NCI-H774 (cell line): ENCODE data around the gene FYN.
"Not testable (repeated sequence)": the region's sequence is repeated elsewhere in the genome, so short reads cannot be mapped to it uniquely, and the experiment has no call there.

Source experiments
- DNase-seq: peaks from one replicate; lab custom pipeline; 2025; lab: John Stamatoyannopoulos, UW

Gene FYN

DNA sequence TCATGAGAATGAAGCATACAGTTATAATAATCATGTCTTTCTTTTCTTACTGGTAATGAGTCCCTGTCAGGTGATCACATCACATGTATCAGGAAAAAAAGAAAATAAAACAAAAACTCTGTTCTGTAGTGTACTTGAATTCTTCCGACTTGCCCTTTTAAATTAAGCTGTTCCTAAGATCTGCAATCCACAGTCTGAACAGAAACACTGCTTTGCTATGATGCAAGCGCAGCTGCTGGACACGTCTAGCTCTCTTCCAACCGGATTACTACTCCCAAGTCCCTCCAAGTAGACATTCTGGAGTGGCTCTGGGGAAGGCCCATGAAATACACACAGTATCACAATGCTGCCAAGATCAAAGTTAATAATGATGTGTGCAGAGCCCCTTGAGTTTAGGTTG, 83.7 kb downstream of the FYN start:
- no peak for DNase-seq

DNA sequence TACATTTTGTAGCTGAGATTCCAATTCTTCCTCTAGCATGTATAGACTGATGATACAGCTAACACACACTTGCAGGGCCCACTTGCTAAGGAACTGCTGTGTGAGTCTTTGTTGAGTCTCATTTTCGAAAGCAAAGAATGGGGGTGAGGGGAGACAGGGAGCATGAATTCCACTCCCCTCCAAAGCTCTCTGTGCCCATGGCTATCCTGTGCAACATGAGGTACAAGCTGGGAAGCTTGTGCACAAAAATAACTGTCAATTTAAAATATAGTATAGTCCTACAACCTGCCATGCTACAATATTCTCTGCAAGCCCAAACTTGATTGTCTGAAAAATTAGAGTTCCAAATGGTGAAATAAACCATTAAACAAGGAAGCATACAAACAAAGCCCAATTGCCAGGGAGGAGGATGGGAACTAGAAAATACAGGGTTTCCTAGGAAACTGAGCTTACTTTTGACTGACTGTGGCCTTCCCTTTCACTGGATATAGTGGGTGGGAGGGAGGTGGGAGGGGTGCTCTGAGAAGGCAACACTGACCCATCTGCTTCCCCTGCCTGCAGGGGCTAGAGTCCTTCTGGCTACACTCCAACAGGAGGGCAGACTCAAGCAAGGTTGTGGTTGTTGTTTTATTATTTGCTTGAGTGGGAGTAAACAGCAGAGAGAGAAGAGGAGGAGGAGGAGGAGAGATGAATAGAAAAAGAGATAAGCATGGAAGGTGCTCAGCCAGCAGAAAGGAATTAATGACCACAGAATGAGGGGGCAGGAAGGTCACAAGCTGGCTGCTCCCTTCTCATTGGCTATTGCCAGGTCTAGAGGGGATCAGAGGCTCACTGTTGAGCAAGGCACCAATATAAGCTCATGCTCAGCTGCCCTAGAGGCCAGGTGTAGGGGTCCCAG, 84.6 kb downstream of the FYN start:
- no peak for DNase-seq

DNA sequence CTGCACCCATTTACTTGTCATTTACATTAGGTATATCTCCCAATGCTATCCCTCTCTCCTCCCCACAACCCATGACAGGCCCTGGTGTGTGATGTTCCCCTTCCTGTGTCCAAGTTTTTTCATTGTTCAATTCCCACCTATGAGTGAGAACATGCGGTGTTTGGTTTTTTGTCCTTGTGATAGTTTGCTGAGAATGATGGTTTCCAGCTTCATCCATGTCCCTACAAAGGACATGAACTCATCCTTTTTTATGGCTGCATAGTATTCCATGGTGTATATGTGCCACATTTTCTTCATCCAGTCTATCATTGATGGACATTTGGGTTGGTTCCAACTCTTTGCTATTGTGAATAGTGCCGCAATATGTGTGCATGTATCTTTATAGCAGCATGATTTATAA, 87.1 kb downstream of the FYN start:
- not testable (repeated sequence) for DNase-seq

DNA sequence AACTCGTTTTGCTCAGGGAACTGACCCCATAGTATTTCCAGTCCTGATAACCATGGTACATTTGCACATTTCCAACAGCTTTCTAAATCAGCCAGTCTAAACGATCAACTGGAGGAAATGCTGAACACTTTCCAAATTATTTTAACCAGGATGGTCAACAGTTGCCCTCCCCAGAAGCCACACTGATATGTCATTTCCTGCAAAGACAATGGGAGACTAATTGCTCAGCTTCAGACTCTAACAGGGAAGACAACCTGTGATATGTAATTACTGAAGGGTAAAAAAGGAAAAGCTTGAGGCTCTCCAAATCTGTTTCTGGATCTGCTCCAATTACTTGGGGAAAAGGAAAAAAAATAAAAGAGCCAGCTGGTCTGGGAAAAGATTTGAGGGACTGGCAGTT, 88.8 kb downstream of the FYN start:
- no peak for DNase-seq

DNA sequence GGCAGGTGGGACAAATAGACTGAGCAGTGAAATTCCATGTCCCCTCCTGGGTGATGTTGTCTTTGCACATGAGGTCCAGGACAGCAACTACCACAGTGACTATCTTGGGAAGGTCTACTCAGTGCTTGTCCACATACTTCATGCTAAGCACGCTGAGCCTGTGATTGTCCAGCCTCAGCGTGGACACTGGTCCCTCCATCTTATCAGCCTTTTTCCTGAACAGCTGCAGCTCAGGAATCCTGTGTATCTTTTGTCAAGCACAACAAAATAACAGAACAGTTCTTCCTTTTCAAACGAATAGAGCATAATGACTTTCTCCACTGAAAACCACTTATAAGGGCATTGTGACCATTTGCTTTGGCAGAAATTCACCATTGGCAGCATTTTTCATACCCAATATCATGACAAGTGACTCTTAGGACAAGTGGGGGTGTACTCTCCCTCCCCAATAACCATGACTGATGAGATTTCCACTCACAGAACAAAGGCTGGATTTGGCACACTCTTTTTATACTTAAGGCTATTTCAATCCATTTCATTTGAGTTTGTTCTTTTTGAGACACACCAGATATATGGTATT, 90.3 kb downstream of the FYN start:
- DNase-seq, result no peak

DNA sequence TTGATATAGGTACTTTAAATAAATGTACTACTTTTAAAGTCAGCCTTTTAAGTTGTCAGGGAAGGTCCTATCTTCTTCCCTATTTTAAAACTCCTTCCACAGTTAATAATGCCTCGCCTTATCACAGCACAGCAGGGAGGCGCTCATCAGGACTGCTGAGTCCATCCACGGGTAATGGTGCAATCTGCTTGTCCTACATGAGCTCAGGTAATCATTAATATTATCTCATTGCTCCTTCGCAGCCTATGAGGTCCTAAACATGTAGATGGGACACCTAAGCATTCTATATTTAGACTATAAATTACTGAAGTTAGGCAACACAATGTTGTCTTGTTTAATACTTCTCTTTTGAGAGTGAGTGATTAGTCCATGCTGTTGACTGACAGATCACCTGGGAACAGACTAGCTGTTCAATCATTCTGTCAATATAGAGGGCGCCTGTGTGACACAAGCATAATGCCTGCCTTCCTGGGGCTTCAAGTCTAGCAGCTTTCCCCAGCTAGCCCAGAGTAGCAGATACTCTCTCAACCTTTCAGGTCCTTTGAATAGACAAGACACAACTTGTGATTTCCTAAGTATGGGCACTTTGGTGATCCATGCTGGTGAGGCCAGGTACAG, 91.0 kb downstream of the FYN start:
- no peak for DNase-seq

DNA sequence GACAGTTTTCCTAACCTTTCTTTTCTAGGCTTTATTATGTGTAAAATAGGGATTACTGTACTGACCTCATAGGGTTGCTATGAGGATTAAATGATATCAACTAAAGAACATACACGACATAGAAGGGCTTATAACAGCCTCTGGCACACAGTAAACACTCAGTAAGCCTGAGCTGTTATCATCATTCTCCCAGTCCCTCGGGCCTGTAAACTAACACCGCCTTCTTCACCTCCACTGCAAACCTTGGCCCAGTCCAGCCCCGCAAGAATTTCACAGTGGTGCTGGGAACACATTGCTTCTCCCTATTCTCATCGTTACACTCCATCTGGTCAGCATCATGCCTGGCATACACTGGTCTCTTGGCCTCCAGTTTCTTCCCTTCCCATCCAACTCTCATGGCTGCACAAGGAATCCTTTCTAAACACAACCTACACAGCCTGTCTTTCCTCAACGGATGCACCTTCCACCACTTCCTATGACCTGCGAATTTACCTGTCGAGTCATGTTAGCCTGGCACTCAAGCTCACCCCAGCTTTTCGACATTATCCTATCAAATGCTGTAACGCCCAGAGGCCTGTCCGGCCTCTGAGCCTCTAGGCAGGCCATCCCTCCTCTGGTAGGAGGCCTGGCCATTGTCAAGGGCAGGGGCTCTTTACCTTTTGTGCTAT, 92.1 kb downstream of the FYN start:
- DNase-seq, result no peak

DNA sequence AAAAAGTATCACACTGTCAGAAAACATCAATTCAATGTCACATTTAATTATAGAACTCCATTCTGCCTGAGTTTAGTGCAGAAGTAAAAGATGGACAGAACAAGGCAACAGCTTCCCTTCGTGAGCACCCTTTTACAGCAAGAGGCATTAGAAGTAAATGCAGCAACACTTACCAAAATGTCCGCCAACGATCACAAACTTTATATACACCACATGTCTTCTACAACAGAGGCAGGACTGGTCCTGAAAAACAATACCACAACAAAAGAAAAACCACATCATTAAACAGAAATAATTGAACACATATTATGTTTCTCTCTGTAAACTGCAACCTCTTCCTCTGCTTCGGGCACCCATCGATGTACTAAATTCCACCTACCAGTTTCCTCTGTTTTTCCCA, 92.9 kb downstream of the FYN start:
- no peak for DNase-seq

DNA sequence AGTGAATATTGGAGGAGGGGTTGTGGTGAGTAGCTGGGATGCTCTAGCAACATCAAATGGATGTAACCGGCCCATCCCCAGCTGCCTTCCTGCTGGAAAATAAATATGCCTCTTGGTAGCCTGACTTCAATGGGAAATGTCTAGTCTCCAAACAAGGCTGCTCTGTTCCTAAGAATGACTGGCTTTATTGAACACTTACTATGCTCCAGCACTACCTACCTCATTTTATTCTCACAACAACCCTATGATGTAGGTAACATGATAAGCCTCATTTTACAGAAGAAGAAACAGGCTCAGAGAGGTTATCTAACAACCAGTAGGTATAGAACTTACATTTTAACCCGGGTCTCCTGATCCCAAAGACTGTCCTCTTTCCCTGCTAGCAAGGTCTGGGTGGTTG, 93.6 kb downstream of the FYN start:
- DNase-seq, result no peak

DNA sequence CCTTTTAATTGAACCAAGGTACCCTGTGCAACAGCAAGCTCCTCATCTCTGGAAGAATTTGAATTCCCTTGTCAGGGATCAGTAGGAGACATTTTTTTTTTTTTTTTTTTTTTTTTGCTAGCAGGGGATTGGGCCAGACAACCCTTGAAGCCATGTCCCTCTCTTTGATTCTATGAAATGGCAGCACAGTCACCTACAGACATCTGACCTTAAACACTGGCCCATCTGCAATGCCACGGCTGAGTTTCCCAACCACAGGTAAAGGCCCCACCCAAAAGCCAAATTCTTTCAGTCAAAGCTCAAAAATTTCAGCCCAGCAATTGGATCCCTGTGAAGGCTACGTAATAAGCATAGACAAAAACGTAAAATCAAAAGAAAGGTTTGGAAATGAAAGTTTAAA, 94.2 kb downstream of the FYN start:
- no peak for DNase-seq

DNA sequence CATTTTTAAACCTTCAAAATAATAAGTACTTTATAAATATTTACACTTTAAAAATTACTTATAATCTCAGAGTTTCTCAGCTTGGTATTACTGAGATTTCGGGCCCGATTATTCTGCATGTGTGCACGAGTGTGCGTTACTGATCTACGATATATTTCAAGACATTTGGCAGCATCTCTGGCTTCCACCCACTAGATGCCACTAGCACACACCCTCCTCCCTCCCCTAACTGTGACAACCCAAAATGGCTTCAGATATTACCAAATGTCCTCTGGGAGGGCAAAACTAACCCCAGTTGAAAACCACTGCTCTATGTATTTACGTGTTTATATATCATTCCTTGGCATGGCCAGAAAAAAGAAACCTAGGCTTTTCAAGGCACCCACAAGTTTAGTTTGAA, 95.9 kb downstream of the FYN start:
- DNase-seq, result no peak

DNA sequence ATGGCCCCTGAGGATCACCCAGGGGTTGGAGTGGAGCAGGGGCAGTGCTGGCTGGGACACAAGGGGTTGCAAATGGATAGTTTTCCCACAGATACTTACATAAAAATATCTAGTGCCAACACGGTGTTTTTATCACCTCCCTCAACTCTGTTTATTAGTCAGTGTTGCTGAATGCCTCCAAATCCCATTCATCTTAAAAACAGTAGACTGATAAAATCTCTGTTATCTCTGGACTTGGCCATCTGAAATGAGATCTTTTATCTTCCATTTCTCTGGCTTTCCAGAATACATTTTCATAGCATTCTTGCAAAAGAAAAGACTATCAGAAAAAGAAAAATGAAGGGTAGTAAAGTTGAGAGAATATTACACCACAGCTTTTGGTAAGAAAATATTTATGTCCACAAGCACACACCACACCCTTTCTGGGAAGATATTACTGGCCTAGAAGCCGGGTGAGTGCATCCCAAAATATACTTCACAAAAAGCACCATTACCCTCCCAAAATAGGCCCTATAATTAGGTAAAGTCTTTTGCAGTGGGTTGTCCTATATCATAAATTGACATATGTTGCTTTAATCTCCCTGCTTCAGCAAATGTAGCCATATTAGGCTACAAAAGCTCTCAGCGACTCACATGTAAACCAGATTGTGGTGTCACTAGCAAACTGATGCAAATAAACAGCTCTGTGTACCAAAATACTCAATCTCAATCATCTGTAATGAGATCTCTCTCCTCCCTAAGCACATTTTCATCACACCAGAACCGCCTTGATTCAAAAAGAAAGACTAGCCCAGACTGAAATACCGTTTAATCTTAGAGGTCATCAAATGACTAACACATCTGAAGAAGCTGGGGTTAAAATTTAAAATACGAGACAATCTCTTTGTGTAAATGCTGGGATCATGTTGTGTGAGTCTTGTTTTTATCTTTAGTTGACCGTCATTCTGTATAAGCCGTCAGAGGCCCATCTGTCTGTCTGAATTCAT, 96.7 kb downstream of the FYN start:
- no peak for DNase-seq

DNA sequence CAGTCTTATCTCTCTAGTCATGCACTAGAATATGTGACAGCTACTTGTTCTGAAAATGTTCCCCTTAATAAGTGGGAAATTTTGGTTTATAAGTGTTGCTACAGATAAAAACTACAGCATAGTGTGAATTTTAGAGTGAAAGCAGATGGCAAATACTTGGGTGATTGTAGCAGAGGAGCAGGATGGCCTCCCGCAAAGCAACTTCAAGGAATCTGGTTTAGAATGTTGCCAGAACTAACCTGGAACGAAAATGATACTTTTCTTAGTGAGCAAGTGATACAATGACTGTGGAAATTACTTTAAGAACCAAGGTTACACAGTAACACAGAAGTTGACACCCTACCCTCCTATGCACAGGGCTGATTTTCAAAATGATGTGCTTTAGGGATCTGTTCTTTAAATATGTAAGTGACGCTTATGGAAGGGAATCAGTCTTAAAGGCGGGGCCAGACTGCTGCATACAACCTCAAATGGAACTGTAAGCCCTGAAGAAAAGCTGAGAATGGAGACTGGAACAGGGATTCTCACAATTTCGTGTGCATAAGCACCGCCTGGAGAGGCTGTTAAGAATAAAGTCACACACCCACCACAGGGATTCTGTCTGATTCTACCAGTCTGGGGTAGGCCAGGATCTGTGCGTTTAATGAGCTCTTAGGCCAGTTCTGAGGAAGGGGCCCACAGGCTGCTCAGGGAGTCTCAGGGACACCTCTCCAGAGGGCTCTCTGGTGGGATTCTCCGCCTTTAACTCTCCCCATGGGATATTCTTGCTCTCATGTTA, 97.9 kb downstream of the FYN start:
- no peak for DNase-seq

DNA sequence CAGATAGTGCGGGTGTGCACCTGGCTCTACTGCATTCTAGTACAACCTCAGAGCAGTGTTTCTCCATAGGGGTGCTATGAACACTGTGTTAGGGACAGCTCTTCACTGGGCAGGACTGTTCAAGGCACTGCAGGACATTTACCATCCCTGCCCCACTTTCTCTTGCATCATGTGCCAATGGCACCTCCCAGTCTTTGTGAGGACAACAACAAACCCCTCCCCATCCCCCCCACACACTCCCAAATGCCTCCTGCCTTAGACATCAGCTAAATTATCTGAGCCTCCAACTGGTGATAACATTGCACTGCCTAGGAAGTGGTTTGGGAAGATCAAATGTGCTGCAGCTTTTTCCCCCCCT, 98.9 kb downstream of the FYN start:
- no peak for DNase-seq

DNA sequence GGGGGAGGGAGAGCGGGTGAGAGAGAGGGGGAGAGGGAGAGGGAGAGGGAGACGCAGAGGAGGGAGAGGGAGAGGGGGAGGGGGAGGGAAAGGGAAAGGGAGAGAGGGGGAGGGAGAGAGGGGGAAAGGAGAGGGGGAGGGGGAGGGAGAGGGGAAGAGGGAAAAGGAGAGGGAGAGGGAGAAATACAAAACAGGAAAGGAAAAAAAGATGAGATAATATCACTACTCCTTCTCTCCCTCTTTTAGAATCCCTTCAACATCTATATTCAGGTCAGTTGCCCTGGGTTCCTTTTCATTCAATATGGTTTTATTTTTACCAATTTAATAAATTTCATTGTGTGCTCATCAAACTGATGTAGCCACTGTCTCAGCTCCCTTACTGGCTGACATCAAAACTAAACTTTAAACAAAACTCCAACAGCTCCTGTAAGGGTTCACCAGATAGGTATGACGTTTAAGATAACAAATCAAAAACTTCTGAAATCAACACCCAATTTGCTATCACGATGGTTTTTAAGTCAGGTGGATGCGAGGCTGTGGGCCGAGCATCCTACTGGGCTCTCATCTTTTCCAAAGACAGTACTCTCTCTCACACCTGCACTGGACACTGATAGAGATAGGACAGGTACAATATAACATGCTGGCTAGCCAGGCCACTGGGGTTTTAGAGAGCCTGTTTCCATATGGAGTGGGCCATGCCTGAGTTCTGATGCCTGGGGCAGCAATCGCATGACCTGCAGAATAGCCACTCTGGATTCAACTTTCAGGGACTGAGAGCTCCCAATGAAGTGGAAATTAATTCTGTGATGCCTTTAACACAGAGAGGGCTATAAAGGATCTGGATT, 99.5 kb downstream of the FYN start:
- DNase-seq, result no peak

DNA sequence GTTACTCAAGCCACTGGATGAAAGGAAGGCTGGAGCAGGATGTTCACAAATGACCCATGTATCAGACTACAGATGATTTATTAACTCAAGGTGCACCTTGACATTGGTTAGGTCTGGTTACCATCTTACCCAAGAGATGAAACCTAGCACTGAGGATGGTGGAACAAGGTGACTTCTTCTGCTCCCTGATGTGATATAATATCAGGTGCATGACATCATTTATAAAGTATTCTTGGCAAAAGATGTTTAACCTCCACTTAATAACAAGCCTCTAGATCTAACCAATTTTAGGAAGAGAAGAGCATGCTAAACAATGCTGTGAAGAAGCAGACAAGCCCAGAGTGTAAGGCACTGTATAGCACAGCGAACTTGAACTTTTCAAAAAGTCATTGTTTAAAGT, 100.9 kb downstream of the FYN start:
- no peak for DNase-seq

DNA sequence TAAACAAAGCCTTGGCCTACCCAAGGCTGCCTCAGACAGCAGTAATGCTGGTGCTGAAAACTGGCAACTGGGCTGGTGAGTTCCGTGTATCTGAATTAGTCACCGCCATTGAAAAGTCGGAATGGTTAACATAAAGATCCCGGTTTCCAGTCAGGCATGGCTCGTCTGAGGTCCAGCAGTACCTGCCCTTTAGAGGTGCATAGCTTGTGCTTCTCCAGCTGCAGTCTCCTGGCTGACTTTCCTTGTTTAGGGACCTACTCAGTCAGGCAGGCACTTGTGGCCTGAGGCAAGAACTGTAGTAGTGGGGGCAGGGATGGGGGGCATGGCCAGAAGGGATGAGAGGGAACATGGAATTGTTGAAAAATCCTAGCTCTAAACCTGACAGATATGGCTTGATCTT, 101.6 kb downstream of the FYN start:
- no peak for DNase-seq

DNA sequence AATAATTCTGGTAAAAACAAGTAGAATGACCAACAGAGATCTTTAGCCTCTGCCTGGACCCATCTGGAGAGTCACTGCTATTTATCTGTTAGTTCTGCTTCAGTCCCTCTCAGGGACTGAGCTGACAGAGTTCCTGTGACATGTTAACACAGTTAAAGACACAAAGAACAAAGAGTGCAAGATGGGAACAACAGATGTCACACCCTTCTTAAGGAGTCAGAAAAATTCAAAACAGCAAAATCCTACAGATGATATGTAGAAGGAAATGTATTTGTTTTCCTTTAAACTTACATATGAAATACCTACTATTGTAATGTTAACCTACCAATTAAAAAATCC, 102.2 kb downstream of the FYN start:
- no peak for DNase-seq

DNA sequence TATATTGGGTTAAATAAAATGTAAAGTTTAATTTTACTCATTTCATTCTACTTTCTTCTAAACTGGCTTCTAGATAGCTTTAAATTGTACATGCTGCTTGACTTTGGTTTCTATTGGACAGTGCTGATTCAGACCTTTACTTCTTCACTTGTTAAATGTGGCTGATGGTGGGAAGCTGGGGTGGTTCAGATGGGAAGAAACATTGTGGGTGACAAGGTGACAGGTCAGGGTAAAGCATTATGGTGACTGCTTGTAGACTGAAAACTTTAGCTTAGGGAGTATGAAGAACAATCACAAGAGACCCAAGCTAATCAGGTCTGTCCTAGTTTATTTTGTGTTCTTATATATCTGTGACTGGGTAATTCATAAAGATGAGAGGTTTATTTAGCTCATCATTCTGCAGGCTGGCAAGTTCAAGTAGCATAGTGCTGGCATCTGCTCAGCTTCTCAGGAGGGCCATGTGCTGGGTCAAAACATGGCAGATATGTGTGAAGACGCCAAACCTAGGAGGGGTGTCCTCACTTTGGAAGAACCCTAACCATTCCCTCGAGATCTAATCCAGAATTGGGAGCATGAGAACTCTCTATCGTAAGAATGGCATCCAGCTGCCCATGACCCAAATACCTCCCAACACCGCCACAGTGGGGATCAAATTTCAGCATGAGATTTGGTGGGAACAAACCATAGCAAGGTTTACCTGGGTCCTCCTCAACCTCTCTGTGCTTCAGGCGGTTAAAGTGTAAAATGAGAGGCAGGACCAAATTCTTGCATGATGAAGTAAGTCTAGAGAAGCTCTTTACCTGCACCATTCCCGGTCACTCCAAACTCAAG, 102.8 kb downstream of the FYN start:
- no peak for DNase-seq
